ENCODE measurements around the gene TMEM52B.

DNA sequence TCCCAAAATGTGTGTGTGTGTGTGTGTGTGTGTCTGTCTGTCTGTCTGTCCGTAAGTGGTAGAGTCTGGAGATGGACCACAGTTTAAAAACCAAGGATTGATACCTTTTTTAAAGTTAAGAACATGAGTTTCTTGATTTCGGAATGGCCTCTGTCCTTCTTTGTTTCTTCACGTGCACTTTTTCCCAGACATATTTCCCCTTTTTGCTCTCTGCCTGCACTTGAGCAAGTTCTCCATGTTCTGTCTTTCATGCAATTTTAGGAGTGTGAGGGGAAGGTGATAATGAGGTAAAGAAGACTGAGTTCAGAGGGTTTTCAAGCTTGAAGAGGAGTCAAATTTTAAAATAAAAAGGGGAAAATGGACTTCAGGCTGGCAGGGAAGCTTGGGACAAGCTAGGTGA lies 19.6 kb upstream of the TMEM52B start:
- TF ChIP-seq SP1 (IDR thresholded peaks at IDR 0.05) (no peak), ZNF384 (IDR thresholded peaks at IDR 0.05) (no peak), NFRKB (IDR thresholded peaks at IDR 0.05) (no peak), TARDBP (IDR thresholded peaks at IDR 0.05) (no peak), FOXK2 (IDR thresholded peaks at IDR 0.05) (no peak), ARNT (IDR thresholded peaks at IDR 0.05) (no peak), FOXM1 (IDR thresholded peaks at IDR 0.05; ENCODE audit: borderline replicate concordance) (no peak), BHLHE40 (IDR thresholded peaks at IDR 0.05; ENCODE audit: borderline replicate concordance) (no peak), L3MBTL2 (conservative IDR thresholded peaks at IDR 0.05) (no peak), FOXA1 (IDR thresholded peaks at IDR 0.05) (no peak), CTBP1 (IDR thresholded peaks at IDR 0.05; ENCODE audit: borderline replicate concordance) (no peak), SUZ12 (IDR thresholded peaks at IDR 0.05) (no peak), HDGF (IDR thresholded peaks at IDR 0.05; ENCODE audit: borderline replicate concordance) (no peak)
- TF ChIP-seq, protein P1, sequence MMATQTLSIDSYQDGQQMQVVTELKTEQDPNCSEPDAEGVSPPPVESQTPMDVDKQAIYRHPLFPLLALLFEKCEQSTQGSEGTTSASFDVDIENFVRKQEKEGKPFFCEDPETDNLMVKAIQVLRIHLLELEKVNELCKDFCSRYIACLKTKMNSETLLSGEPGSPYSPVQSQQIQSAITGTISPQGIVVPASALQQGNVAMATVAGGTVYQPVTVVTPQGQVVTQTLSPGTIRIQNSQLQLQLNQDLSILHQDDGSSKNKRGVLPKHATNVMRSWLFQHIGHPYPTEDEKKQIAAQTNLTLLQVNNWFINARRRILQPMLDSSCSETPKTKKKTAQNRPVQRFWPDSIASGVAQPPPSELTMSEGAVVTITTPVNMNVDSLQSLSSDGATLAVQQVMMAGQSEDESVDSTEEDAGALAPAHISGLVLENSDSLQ (IDR thresholded peaks at IDR 0.05), result no peak

All from HEK293T (cell line).